Brain microvascular endothelial cell (primary cell): ENCODE results near the gene AK6.

Experiments
- DNase-seq: peaks from one replicate; pipeline ENCODE4 v3.0.0-alpha.2; 2020
- H3K27ac ChIP-seq: fragments of 250-450 bp; sonication (Bioruptor Pico); 2 replicates; pipeline ENCODE4 v1.5.1; 2020; ENCODE audit warnings: mild to moderate bottlenecking, moderate library complexity
- H3K27me3 ChIP-seq: fragments of 250-450 bp; sonication (Bioruptor Pico); replicated peaks from 2 replicates; pipeline ENCODE4 v1.5.1; 2020; ENCODE audit warnings: mild to moderate bottlenecking
- H3K36me3 ChIP-seq: fragments of 250-450 bp; sonication (Bioruptor Pico); replicated peaks from 2 replicates; pipeline ENCODE4 v1.5.1; 2020; ENCODE audit warnings: mild to moderate bottlenecking
- H3K4me3 ChIP-seq: 2 replicates; pipeline ENCODE4 v1.5.1; 2011; ENCODE audit warnings: low read depth, mild to moderate bottlenecking, control low read depth, low read length, moderate library complexity
- in situ Hi-C: cut with HindIII; loops from 2 replicates; pipeline ENCODE4 v1.10.0; 2017; ENCODE audit warnings: low sequenced_read_pairs, low pct_ligation_motif_present
- TF ChIP-seq, protein P1 (sequence below): IDR thresholded peaks from 2 replicates; pipeline ENCODE4 v1.5.1; 2011; ENCODE audit warnings: low read depth, mild to moderate bottlenecking, moderate library complexity, low read length, control low read depth, inconsistent platforms; ENCODE audit errors: missing control alignments

AK6 gene

DNA sequence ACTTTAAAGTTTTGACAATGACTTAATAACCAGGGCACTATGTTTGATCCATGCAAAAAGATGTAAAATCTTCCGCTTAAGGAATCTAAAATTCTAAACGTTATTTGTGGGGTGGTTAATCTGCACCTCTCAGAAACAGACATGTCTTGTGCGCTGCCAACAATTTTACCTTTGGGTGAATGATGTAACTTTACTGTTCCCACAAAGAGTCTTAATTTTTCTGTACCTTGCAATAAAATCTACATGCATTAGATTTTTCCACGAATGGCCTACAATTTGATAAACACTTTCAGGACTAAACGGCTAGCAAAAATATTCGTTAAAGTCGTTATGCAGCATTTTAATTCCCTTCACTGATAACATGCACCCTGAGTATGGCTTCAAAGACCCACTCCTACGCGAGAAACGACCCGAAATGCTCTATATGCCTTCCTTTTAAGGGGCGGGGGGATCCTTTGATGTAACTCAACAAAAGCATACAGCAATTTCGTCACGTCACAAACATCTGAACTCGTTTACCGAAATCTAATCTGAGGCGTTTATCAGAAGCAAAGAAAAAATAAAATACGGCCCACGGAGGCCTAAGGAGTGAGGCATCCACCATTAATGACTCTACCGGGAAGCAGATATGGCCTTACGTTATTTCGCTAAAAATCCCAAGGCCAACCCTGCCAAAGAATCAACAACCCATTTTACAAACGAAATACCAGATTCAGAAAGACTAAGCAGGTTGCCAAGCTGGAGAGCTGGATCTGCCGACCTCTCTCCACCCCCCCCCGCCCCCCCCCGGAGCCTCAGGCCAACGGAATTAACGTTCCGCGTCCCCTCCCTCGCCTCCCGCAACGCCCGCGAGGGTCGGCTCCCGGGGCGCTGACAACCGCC lies 621 bp downstream of the AK6 start:
- peak; percentile 15 for DNase-seq

DNA sequence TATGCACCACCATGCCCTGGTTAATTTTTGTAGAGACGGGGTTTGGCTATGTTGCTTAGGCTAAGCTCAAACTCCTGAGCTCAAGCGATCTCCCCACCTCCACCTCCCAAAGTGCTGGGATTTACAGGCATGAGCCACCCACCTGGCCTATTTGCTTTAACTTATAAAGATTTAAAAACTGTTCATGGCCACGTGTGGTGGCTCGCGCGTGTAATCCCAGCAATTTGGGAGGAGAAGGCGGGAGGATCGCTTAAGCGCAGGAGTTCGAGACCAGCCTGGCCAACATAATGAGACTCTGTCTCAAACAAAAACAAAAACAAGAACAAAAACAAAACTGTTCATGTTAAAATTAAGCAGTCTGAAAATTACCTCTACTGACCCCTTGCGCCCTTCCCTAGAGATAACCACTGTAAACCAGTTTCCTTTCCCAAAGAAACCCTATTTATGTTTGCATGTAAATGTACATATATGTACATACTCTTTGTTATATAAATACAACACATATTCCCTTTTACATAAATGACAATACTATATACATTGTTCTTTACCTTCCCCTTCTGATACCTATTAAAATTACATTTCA lies 1.5 kb downstream of the AK6 start:
- TF ChIP-seq, protein P1, sequence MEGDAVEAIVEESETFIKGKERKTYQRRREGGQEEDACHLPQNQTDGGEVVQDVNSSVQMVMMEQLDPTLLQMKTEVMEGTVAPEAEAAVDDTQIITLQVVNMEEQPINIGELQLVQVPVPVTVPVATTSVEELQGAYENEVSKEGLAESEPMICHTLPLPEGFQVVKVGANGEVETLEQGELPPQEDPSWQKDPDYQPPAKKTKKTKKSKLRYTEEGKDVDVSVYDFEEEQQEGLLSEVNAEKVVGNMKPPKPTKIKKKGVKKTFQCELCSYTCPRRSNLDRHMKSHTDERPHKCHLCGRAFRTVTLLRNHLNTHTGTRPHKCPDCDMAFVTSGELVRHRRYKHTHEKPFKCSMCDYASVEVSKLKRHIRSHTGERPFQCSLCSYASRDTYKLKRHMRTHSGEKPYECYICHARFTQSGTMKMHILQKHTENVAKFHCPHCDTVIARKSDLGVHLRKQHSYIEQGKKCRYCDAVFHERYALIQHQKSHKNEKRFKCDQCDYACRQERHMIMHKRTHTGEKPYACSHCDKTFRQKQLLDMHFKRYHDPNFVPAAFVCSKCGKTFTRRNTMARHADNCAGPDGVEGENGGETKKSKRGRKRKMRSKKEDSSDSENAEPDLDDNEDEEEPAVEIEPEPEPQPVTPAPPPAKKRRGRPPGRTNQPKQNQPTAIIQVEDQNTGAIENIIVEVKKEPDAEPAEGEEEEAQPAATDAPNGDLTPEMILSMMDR = no peak
- H3K4me3 ChIP-seq = peak overlapping the region; percentile 73
- in situ Hi-C loops = no loop called here
- no peak for DNase-seq
- no peak overlapping the region for H3K27ac ChIP-seq
- H3K27me3 ChIP-seq = no peaks in the 10 kb centered on the region
- H3K36me3 ChIP-seq = peaks cover 25% of the 10 kb centered on the region

More for the DNA sequence above, 621 bp downstream of the AK6 start:
- peak overlapping the region; percentile 100 for H3K27ac ChIP-seq
- TF ChIP-seq, protein P1 = no peak
- in situ Hi-C loops = no loop called here
- peak overlapping the region; percentile 73 for H3K4me3 ChIP-seq
- no peaks in the 10 kb centered on the region for H3K27me3 ChIP-seq
- H3K36me3 ChIP-seq = peaks cover 21% of the 10 kb centered on the region

DNA sequence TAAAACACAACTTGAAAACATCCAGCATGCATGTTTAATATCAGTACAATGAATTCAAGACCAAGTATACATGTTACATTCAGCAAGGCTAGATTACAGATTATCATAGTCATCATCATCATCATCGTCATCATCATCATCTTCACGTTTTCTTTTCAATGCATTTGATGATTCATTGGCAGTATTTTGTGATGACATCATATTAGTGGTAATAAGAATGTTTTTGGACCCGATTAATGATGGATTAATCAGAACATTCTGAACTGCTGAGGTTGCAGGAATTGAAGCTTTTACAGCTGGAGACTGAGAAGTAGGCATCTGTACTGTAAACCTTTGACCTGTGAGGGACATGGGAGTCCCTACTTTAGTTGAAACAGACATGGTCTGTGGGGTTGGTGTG lies 4.5 kb downstream of the AK6 start:
- Histone ChIP-seq H3K36me3 (peaks cover 27% of the 10 kb centered on the region), H3K4me3 (no peak overlapping the region), H3K27me3 (no peaks in the 10 kb centered on the region), H3K27ac (no peak overlapping the region)
- DNase-seq = no peak
- TF ChIP-seq, protein P1 = no peak
- in situ Hi-C loops = no loop called here

DNA sequence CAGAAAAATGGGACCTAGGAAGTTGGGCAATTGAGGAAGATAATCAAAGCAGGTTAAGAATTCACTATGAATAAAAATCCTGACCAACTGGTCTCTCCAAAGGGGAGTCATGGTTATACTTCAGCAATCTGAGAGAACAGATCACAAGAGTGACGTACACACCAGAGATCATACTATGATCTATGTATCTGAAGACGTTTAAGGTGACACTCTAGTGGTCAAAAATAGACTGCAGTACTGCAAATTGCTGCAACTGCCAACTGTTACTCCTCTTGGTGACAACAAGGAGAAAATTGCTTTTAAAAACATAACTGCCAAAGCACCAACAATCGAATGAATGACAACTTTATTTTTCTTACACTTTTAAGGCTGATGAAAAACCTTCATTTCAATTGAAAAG lies 4.9 kb downstream of the AK6 start:
- H3K27ac ChIP-seq = no peak overlapping the region
- TF ChIP-seq, protein P1 = peak; percentile 50

DNA sequence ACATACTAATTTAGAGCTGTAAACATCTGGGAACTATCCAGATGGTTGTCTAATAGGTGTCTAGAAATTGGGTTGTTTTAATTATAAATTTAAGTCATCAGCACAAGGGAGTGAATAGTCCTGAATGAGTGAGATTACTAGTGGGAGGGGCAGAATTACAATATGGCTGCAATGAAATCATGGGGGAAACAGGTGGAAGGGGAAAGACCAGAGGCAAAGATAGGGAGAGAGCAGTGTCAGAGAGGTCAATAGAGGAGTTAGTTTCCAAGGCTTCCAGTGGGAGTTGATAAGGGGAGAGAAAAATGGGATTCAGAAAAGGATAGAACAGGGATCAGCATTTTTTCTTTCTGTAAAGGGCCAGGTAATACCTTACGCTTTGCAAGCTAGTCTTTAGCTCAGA lies 8.9 kb downstream of the AK6 start:
- Histone ChIP-seq H3K27me3 (no peaks in the 10 kb centered on the region), H3K36me3 (peaks cover 18% of the 10 kb centered on the region), H3K27ac (no peak overlapping the region), H3K4me3 (no peak overlapping the region)
- no peak for DNase-seq
- TF ChIP-seq, protein P1 = no peak
- in situ Hi-C loops = no loop called here

More for the DNA sequence above, 4.9 kb downstream of the AK6 start:
- in situ Hi-C loops = no loop called here
- H3K36me3 ChIP-seq = peaks cover 27% of the 10 kb centered on the region
- no peaks in the 10 kb centered on the region for H3K27me3 ChIP-seq
- peak; percentile 13 for DNase-seq
- no peak overlapping the region for H3K4me3 ChIP-seq
